Measurements from ENCODE around the gene CEACAM1. TPM values are rescaled to one million over a fixed set of nuclear protein-coding genes. Genes with fewer than 3 reads are reported as not detected.
"Not testable (repeated sequence)": the region's sequence is repeated elsewhere in the genome, so short reads cannot be mapped to it uniquely, and the experiment has no call there.

Gene CEACAM1
- total RNA-seq, 5 donors from 2014 or later (not counting 1 experiment from before 2014, with no cell fraction given), result 2.4 to 10.8 (median 9.9) TPM

DNA sequence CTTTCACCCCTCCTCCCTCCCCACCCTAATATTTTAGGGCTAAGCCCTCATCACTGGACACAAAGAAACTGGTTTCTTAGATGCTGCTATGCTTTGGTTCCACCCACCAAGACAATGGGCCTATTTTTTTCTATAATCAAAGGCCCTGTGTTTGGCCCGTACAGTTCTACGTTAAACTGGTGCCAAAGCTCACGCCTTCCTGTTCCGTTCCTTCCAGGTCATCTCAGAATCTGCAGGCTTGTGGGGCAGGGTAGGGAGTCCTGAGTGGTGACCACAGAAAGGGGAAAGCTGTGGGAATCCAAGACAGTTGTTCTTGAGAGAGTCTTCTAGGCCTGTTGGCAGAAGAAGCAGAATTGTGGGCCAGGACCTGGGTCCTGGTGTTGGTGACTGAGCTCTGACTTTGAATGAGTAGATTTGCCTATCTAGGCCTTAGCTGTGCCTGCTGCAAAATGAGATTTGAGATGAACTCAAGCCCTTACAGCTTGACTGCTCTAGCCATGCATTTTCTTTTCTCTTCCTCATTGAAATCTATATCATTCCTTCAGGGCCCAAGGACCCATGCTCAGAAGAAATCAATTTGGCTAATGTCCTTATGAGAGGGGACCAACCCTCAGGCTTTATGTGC, 66.5 kb downstream of the CEACAM1 start:
- Mint-ChIP-seq H3K27me3 (no peaks in the 10 kb centered on the region), H3K4me1 (peaks cover 5 to 12% (median 5%) of the 10 kb centered on the region in 3 donors), H3K27ac (no peak overlapping the region), H3K4me3 (no peak overlapping the region), H3K9me3 (no peaks in the 10 kb centered on the region), H3K36me3 (no peaks in the 10 kb centered on the region)
- 100% methylated on average over 4 of the region's 4 CpGs for WGBS (ENCODE audit: insufficient coverage)
- Histone ChIP-seq H3K27me3 (replicated peaks in 1 of 2; ENCODE audit: control insufficient read depth in 2 of 2, extremely low read depth in 1 of 2, insufficient read depth in 2 of 2, low read length in 1 of 2) (peaks cover 0 to 2% of the 10 kb centered on the region in 2 experiments), H3K27ac (ENCODE audit: low read length) (no peak overlapping the region), H3K4me1 (ENCODE audit: control insufficient read depth in 1 of 2, extremely low read depth in 1 of 2, insufficient read depth in 2 of 2, low read length in 2 of 2) (no peaks in the 10 kb centered on the region), H3K9me3 (no peaks in the 10 kb centered on the region), H3K36me3 (ENCODE audit: control insufficient read depth in 2 of 2, extremely low read depth in 1 of 2, insufficient read depth in 1 of 2, low read length in 1 of 2) (no peaks in the 10 kb centered on the region), H3K4me3 (ENCODE audit: control insufficient read depth in 1 of 2, extremely low read depth in 1 of 2, low read length in 1 of 2) (no peak overlapping the region)
- DNase-seq (no peak), ATAC-seq (replicated peaks in 1 of 4) (no peak)
- POLR2A ChIA-PET, result interaction anchor here in 1 of 2 donors (0.5 kb wide), 1 partner anchor 31 kb away, joined by 8 read pairs; no protein-coding TSS in a partner anchor
- CTCF ChIA-PET, result no interaction called here

DNA sequence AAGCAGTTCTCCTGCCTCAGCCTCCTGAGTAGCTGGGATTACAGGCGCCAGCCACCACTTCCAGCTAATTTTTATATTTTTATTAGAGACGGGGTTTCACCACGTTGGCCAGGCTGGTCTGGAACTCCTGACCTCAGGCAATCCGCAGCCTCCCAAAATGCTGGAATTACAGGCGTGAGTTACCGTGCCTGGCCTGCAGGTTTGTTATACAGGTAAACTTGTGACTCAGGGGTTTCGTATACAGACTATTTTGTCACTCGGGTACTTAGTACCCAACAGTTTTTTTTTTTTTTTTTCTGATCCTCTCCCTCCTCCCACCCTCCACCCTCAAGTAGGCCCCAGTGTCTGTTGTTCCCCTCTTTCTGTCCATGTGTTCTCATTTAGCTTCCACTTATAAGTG, 67.0 kb downstream of the CEACAM1 start:
- H3K27ac ChIP-seq (ENCODE audit: low read length); H3K36me3 Mint-ChIP-seq; H3K27ac Mint-ChIP-seq; H3K4me3 Mint-ChIP-seq; H3K9me3 Mint-ChIP-seq; POLR2A ChIA-PET; H3K9me3 ChIP-seq; H3K4me1 ChIP-seq (ENCODE audit: control insufficient read depth in 1 of 2, extremely low read depth in 1 of 2, insufficient read depth in 2 of 2, low read length in 2 of 2); H3K4me1 Mint-ChIP-seq; CTCF ChIA-PET; DNase-seq; H3K27me3 ChIP-seq (replicated peaks in 1 of 2; ENCODE audit: control insufficient read depth in 2 of 2, extremely low read depth in 1 of 2, insufficient read depth in 2 of 2, low read length in 1 of 2); H3K36me3 ChIP-seq (ENCODE audit: control insufficient read depth in 2 of 2, extremely low read depth in 1 of 2, insufficient read depth in 1 of 2, low read length in 1 of 2); H3K4me3 ChIP-seq (ENCODE audit: control insufficient read depth in 1 of 2, extremely low read depth in 1 of 2, low read length in 1 of 2); H3K27me3 Mint-ChIP-seq; ATAC-seq (replicated peaks in 1 of 4): not testable (repeated sequence)
- WGBS (ENCODE audit: insufficient coverage), result 94% methylated on average over 7 of the region's 8 CpGs

DNA sequence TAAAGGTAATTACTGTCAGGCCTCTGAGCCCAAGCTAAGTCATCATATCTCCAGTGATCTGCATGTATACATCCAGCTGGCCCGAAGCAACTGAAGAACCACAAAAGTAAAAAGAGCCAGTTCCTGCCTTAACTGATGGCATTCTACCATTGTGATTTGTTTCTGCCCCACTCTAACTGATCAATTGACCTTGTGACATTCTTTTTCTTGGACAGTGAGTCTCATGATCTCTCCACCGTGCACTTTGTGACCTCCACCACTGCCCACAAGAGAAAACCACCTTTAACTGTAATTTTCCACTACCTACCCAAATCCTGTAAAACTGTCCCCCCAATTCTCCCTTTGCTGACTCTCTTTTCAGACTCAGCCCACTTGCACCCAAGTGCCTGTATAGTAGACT, 68.4 kb downstream of the CEACAM1 start:
- no peak for ATAC-seq (replicated peaks in 1 of 4)
- CTCF ChIA-PET, result interaction anchor here in 1 of 2 donors (1.9 kb wide), 1 partner anchor 10 kb away, joined by 6 read pairs; no protein-coding TSS in a partner anchor
- WGBS (ENCODE audit: insufficient coverage), result 58% methylated on average over 2 of the region's 2 CpGs
- H3K36me3 ChIP-seq (ENCODE audit: control insufficient read depth in 2 of 2, extremely low read depth in 1 of 2, insufficient read depth in 1 of 2, low read length in 1 of 2), result no peaks in the 10 kb centered on the region
- Mint-ChIP-seq H3K36me3 (no peaks in the 10 kb centered on the region), H3K27ac (no peak overlapping the region), H3K9me3 (no peaks in the 10 kb centered on the region), H3K4me1 (peaks cover 3 to 9% (median 3%) of the 10 kb centered on the region in 3 donors), H3K4me3 (no peak overlapping the region), H3K27me3 (peaks cover 0 to 3% of the 10 kb centered on the region in 2 donors)
- H3K27me3 ChIP-seq (replicated peaks in 1 of 2; ENCODE audit: control insufficient read depth in 2 of 2, extremely low read depth in 1 of 2, insufficient read depth in 2 of 2, low read length in 1 of 2), result peaks cover 0 to 2% of the 10 kb centered on the region in 2 experiments
- DNase-seq, result no peak
- H3K4me3 ChIP-seq (ENCODE audit: control insufficient read depth in 1 of 2, extremely low read depth in 1 of 2, low read length in 1 of 2), result no peak overlapping the region
- no peak overlapping the region for H3K27ac ChIP-seq (ENCODE audit: low read length)
- no peaks in the 10 kb centered on the region for H3K4me1 ChIP-seq (ENCODE audit: control insufficient read depth in 1 of 2, extremely low read depth in 1 of 2, insufficient read depth in 2 of 2, low read length in 2 of 2)
- POLR2A ChIA-PET, result no interaction called here
- no peaks in the 10 kb centered on the region for H3K9me3 ChIP-seq

Other genes with a start within 250 kb of the CEACAM1 start
- under 1 TPM in 4 of 5 donors, not detected in 1; 0.18 to 0.35 (median 0.27) TPM for gene PRR19, start 226.3 kb downstream of the CEACAM1 start, total RNA-seq
- 10 to 100 TPM; 15.2 to 22.2 (median 19.1) TPM for gene PAFAH1B3, start 225.9 kb downstream of the CEACAM1 start, total RNA-seq
- gene TMEM145, start 215.2 kb downstream of the CEACAM1 start, total RNA-seq, result not detected
- 10 to 100 TPM in 2 of 5 donors, 1 to 10 TPM in 3; 5.2 to 11.4 (median 9.6) TPM for gene MEGF8, start 202.8 kb downstream of the CEACAM1 start, total RNA-seq
- gene CNFN, start 138.2 kb downstream of the CEACAM1 start, total RNA-seq, result 1 to 10 TPM in 1 of 5 donors, not detected in 4; 1.1 TPM
- 10 to 100 TPM; 16.2 to 44.4 (median 34.8) TPM for gene LIPE, start 101.1 kb downstream of the CEACAM1 start, total RNA-seq
- gene CXCL17, start 85.5 kb downstream of the CEACAM1 start, total RNA-seq, result not detected
- gene CEACAM8, start 66.4 kb upstream of the CEACAM1 start, total RNA-seq, result not detected
- not detected for gene PSG3, start 212.0 kb upstream of the CEACAM1 start, total RNA-seq
- not detected for gene PSG8, start 237.2 kb upstream of the CEACAM1 start, total RNA-seq